ENCODE data around the gene TMEM229B. TPM values are rescaled to one million over a fixed set of nuclear protein-coding genes. Genes with fewer than 3 reads are reported as not detected.
A peak's percentile ranks its signal among the peaks of the same experiment; 100 is the strongest.

Gene TMEM229B
- total RNA-seq, 2 experiments from 2014 or later: 3.9 to 11.7 TPM

DNA sequence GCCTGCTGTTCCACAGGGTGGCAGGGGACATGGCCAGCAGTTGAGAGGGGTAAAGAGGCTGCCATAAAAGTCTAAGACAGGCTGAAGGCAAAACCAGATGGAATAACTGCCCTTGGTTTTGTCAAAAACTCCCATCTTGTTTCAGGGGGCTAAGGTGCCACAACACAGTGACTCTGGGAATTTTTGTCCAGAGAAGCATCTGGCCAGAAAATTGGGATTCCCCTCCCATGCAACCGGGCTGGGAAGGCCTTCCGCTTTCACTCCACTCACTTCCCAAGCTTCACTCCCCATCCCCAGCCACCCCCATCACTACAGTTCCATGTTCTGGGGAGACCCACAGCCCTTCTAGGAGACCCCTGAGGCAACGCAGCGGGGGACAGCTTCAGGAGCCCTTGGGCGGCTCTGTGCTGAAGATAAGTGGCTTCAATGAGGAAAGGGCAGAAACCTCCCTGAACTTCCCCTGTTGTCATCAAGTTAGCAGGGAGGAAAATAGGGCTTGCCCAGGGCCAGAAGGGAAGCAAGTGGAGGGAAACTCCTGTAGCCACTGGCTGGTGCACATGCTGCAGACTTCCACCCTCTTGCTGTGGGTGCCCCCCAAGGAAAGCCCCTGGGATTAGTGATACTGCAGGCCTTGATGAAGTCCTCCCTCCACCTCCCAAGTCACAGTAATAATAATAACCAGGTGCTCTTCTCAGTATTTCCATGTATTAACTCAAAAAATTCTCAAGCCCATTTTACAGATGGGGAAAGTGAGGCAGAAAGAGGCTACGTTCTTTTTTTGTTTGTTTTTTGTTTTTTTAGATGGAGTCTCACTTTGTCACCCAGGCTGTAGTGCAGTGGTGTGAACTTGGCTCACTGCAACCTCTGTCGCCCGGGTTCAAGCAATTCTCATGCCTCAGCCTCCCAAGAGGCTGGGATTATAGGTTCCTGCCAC is 6.0 kb downstream of the TMEM229B start:
- Histone ChIP-seq H3K4me1 (ENCODE audit: insufficient read depth, low read length, poor library complexity, severe bottlenecking) (peaks cover 33% of the 10 kb centered on the region), H3K79me2 (ENCODE audit: insufficient read depth, low read depth, low read length) (no peaks in the 10 kb centered on the region), H4K20me1 (ENCODE audit: insufficient read depth, low read length) (no peaks in the 10 kb centered on the region), H3K4me2 (ENCODE audit: low read length) (no peak overlapping the region), H3K4me3 (ENCODE audit: low read depth, low read length, poor library complexity, severe bottlenecking) (no peak overlapping the region), H3K9me3 (ENCODE audit: low read length) (peaks cover 9% of the 10 kb centered on the region; the same call in 1 of the 2 replicates), H3K36me3 (ENCODE audit: insufficient read depth, low read length) (peaks cover 15% of the 10 kb centered on the region), H3K9me2 (ENCODE audit: insufficient read depth, low read length) (no peaks in the 10 kb centered on the region), H2AFZ (ENCODE audit: low read length) (no peak overlapping the region), H3K27ac (ENCODE audit: low read depth, low read length, poor library complexity, severe bottlenecking) (no peak overlapping the region)
- BruUV-seq (replicated peaks): no TSS peak
- ChIA-PET POLR2A (no interaction called here), CTCF (ENCODE audit: unreplicated experiment) (no interaction called here)
- no peak for TF ChIP-seq CTCF (conservative IDR thresholded peaks at IDR 0.05; ENCODE audit: low read length)
- TF ChIP-seq EZH2phosphoT487 (IDR thresholded peaks at IDR 0.05; ENCODE audit: borderline replicate concordance, low read depth, low read length): no peak
- intact Hi-C loops (cut with micrococcal nuclease; ENCODE audit: unreplicated experiment): no loop called here
- DNase-seq (ENCODE audit: low spot score): no peak

DNA sequence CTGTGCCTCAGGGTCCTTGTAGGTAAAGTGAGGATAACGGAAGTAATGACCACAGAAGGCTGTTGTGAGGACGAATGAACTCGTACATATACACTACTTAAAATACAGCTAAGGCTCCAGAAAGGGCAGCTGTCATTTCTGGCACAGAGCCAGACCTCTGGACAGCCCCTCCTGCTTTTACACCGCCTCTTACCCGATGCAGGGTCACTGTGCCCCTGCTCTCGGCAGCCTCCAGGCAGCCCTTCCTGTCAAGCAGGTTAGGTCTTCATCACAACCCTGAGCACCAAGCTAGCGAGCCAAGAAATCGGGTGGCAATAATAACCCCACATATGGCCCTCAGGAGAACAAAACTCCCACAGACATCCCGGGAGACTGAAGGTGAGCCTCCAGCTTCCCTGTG is 8.5 kb downstream of the TMEM229B start:
- peak; percentile 21 for DNase-seq (ENCODE audit: low spot score)
- no peaks in the 10 kb centered on the region for H3K9me3 ChIP-seq (ENCODE audit: low read length)
- intact Hi-C loops (cut with micrococcal nuclease; ENCODE audit: unreplicated experiment): no loop called here
- no peak overlapping the region for H3K27ac ChIP-seq (ENCODE audit: low read depth, low read length, poor library complexity, severe bottlenecking)
- H3K36me3 ChIP-seq (ENCODE audit: insufficient read depth, low read length): 0 out of 2 replicates have a peak, but pooled peaks cover 2% of the 10 kb centered on the region
- no TSS peak for BruUV-seq (replicated peaks)
- POLR2A ChIA-PET: interaction anchor here (0.6 to 1.0 kb wide), 3 partner anchors 26 to 233 kb away, joined by 3 to 9 read pairs (median 3); no protein-coding TSS in a partner anchor
- no peaks in the 10 kb centered on the region for H3K79me2 ChIP-seq (ENCODE audit: insufficient read depth, low read depth, low read length)
- no peaks in the 10 kb centered on the region for H3K9me2 ChIP-seq (ENCODE audit: insufficient read depth, low read length)
- H4K20me1 ChIP-seq (ENCODE audit: insufficient read depth, low read length): no peaks in the 10 kb centered on the region
- CTCF ChIA-PET (ENCODE audit: unreplicated experiment): no interaction called here
- TF ChIP-seq CTCF (conservative IDR thresholded peaks at IDR 0.05; ENCODE audit: low read length): no peak
- no peak for TF ChIP-seq EZH2phosphoT487 (IDR thresholded peaks at IDR 0.05; ENCODE audit: borderline replicate concordance, low read depth, low read length)
- peak overlapping the region; percentile 27; the same call in 1 of the 2 replicates for H3K4me2 ChIP-seq (ENCODE audit: low read length)
- peaks cover 26% of the 10 kb centered on the region for H3K4me1 ChIP-seq (ENCODE audit: insufficient read depth, low read length, poor library complexity, severe bottlenecking)
- no peak overlapping the region for H2AFZ ChIP-seq (ENCODE audit: low read length)
- H3K4me3 ChIP-seq (ENCODE audit: low read depth, low read length, poor library complexity, severe bottlenecking): no peak overlapping the region

- ChIA-PET POLR2A (no interaction called here), CTCF (ENCODE audit: unreplicated experiment) (interaction anchor here (0.5 kb wide), 1 partner anchor 15 kb away, joined by 3 read pairs; no protein-coding TSS in a partner anchor)
Observed at GRCh38 chr14:67478800-67479084, 9.8 kb downstream of the TMEM229B start.

More at GRCh38 chr14:67478800-67479084, 9.8 kb downstream of the TMEM229B start:
- H3K9me2 ChIP-seq (ENCODE audit: insufficient read depth, low read length): no peaks in the 10 kb centered on the region
- H2AFZ ChIP-seq (ENCODE audit: low read length): no peak overlapping the region
- TF ChIP-seq CTCF (conservative IDR thresholded peaks at IDR 0.05; ENCODE audit: low read length) (no peak), EZH2phosphoT487 (IDR thresholded peaks at IDR 0.05; ENCODE audit: borderline replicate concordance, low read depth, low read length) (no peak)
- H3K4me1 ChIP-seq (ENCODE audit: insufficient read depth, low read length, poor library complexity, severe bottlenecking): peaks cover 19% of the 10 kb centered on the region
- H3K27ac ChIP-seq (ENCODE audit: low read depth, low read length, poor library complexity, severe bottlenecking): no peak overlapping the region
- no TSS peak for BruUV-seq (replicated peaks)
- H3K9me3 ChIP-seq (ENCODE audit: low read length): no peaks in the 10 kb centered on the region
- H4K20me1 ChIP-seq (ENCODE audit: insufficient read depth, low read length): no peaks in the 10 kb centered on the region
- no peak overlapping the region for H3K4me3 ChIP-seq (ENCODE audit: low read depth, low read length, poor library complexity, severe bottlenecking)
- H3K79me2 ChIP-seq (ENCODE audit: insufficient read depth, low read depth, low read length): no peaks in the 10 kb centered on the region
- intact Hi-C loops (cut with micrococcal nuclease; ENCODE audit: unreplicated experiment): no loop called here
- DNase-seq (ENCODE audit: low spot score): no peak
- no peaks in the 10 kb centered on the region for H3K36me3 ChIP-seq (ENCODE audit: insufficient read depth, low read length)
- no peak overlapping the region for H3K4me2 ChIP-seq (ENCODE audit: low read length)

Measured in OCI-LY7 (cell line).